CD4-positive, alpha-beta T cell treated with Interleukin-21 for 1 hour (primary cell): ENCODE measurements around the gene GPATCH2L.

Source experiments
- DNase-seq: peaks from one replicate; pipeline ENCODE4 v3.0.0-alpha.2; 2020

The GPATCH2L gene

DNA sequence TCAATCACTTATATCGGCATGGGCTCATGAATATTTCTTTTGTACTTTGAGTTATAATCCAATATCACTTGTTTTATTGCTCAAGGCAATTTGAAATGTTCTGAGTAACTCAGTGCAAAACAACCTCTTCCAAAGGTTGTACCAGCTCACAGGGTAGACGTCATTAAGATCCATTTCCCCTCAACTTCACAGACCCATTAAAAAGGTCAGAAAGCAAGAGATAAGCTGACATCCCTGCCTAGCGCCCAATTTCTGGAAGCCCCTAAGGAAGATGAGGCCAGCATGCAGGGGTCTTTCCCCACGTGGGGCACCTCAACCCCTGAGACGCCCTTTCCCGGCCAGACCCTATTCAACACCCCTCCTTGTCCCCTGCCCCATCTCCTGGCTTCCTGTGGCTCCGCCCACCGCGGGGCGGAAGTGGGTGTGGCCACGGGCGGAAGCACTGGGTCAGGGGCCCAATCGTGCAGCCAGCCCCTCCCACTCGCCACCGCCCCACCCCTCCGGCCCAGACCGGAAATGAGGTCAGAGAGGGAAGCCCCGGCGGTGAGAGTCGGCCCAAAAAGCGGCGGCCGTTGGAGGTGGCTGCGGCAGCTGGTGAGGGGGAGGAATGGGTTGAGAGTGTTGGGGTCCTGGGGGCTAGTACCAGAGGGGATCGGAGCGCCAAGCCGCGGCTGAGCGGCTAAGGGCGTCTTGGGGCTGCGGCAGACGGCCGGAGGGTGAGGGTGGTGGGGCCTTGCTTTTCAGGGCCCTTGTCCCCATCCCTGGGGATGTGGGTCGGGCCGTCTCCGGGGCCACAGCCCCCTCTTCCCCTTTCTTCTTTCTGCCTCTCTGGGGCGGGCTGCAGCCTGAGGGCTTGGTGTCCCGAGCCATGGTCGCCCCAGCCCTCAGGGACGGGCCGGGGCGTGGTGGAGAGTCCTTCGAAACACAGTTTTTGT is at the start of gene GPATCH2L:
TSS of gene GPATCH2L (plus strand) at position 525 of the 935 bp plus-strand sequence. CDS start 2,442 bp downstream, outside the sequence.
- peak; percentile 98 for DNase-seq

DNA sequence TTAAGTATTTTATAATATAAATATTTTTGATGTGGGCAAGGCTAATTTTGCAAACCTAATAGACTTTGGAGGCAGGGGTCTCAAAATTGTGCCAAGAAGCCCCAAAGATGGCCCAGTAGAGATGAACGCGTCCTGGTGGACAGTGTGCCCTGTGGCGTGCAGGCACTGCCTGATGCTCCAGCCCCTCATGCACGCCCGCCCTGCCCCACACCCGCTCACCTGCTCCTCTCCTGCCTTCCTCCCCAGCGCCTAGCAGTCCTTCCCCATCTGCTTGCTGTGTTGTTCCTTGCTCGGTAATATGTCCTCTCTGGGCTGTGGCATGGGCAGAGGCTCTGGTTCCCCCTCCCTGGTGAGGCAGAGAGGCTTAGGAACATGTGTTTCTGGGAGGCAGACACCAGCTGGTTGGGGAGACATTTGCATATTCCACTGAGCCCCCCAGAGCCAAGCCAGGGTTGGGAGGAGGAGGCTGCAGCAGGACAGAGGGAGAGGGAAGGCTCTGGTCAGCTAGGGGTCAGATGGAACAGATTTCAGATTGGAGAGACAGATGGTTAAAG is 46.8 kb upstream of the GPATCH2L start:
- no peak for DNase-seq

DNA sequence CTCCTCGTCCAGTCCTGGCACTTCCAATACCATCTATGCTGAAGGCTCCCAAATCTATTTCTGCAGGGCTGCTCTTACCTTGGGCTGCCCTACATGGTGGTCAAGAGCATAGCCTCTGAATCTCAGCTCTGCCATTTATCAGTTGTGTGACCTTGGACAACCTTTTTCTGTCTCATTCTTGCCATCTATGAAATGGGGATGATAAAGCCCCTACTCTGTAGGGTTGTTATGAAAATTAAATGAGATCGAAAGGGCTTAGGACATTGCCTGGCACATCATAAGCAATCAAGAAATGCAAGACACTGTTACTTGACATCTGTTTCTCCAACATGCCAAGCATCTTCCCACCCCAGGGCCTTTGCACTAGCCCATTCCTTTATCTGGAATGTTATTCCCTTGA is 45.5 kb upstream of the GPATCH2L start:
- no peak for DNase-seq

DNA sequence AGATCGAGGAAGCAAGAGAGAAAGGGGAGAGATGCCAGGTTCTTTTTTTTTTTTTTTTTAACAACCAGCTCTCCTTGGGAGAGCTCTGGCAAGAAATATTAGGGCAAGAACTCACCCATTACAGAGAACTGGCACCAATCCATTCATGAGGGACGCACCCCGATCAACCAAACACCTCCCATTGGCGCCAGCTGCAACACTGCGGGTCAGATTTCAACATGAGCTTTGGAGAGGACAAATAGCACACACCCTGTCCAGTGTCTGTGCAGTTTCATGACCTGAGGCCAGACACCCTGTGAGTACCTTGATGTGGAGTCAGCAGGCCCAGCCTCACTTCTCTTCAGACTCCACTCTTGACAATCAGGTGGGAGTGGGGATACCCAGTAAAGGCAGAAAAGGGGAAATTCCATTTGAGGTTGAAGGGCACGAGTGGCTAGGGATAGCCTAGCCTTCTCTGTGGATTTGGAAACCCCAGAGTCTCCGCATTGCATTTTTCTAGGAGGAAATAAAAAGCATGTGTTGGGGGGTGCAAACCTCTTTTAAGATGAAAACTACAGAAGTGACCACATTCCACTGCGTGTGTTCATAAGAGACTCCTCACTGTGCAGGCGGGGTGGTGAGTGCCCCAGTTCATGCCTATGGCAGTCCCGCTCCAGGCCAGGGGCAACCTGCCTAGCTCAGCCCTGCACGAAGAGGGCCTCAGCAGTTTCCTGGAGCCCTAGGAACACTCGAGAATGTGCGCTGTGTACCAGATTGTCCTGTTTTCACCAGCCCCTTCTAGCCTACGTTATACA is 42.4 kb upstream of the GPATCH2L start:
- no peak for DNase-seq

GRCh38 chr14:76112889-76113624 is 38.7 kb upstream of the GPATCH2L start:
- no peak for DNase-seq

- DNase-seq: no peak
Measured at GRCh38 chr14:76113691-76114090, 38.0 kb upstream of the GPATCH2L start.

GRCh38 chr14:76115010-76115422 is 36.7 kb upstream of the GPATCH2L start:
- no peak for DNase-seq

DNA sequence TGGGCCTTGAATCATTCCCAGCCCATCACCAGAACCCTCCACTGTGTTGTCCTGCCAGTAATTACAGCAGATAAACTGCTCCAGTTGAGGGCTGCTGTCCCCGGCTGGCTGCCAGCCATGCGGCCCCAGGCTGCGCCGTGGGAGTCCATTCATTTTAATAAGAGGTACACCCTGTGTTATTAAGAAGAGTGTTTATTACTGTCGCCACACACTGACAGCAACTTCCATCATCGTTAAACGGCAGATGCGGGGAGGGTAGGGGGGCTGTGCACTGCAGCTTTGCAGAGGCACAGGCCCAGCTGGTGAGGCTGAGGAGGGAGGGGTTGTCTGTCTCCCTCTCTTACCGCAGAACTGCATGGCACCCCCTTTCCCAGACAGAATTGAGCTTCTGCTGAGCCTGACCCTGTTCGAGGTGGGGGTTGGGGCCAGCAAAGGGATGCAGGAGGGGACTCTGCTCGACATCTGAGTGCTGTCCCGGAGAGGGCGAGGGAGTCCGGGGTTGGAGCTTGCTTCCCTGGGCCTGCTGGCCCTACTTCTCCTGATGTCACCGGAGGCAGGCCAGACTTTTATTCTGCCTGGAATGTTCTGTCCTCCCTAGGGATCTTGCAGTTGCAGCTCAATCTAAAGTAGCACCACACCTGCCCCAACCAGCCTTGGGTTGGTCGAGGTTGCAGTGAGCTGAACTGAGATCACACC is 33.8 kb upstream of the GPATCH2L start:
- no peak for DNase-seq

- DNase-seq: no peak
Measured at GRCh38 chr14:76118594-76118993, 33.1 kb upstream of the GPATCH2L start.

DNA sequence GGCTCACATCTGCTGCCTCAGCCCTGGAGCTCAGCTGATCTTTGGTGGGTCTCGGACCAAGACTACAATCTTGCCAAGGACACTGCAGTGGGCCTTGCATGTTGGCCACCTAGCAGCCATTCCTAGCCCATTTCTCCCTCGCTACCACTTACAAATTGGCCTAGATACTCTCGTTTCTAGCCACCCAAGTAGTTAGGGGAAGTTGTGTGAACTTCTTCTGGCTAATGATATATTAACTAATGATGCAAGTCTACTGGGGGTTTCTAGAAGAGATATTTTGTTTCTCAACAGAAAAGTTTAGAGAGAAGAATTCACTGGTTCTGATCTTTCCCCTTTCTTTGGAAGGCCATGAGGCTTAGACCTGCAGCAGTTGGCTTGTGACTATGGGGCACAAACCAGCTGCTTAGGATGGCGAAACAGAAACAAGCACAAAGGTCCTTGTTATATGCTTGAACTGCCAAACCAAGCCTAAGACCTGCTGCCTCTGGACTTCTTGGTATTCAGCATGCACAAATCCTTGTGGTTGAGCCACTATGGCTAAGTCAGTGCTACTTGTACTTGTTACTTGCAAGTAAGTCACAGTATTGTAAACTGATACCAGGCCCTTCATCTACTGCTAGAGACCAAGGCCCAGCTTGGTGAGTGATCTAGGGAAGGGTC is 30.5 kb upstream of the GPATCH2L start:
- DNase-seq: no peak

DNA sequence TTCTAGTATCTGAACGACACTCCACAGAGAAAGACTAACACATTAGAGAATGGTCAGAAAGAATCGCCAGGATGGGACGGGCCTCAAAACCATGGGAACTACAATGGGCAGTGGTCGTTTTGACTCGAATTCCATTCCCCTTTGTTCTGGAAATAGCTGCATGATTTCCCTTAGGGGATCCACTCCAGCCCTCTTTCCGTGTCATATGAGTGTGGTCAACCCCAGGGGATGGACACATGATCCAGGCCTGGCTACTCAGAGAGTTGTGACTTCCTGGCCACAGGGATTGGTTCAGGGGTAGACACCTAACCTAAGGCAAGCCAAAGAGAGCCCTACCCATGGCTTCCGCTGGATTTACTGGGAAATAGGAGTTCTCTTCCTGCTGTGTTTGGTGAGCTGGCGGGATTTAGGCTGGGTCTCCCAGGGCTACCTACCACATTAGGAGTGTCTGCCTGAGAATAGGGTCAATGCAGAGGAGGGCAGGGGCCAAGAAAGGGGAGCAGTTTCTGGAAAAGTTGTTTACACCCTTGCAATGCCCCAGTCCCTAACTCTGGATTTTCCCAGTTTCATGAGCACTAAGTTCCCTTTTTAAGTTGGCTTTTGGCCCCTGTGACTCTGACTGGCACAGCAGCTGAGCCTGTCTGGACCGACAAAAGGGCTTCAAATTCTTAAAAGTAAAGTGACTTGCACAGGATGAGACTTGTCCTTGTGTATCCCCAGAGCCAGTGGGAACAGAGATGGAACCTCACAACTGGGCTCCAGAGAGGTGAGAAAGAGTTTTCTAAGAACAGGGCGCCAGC is 28.1 kb upstream of the GPATCH2L start:
- DNase-seq: no peak

DNA sequence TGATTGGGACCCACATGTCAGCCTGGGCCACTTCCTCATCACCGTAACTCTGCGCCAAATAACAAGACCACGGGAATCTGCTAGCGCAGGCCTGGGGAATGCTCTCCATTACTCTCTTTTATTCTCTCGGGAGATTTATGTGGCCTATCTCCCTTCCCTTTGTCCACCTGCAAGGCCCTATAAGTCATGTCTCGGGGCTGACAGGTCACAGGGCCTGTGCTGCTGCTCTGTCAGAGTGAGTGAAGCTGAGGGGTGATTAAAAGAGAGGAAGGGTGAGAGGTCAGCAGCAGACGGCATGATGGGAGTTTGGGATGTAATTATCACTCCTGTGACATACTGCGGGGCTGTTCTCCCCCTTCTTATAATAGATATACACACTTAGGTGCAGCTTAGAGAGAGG is 26.2 kb upstream of the GPATCH2L start:
- DNase-seq: no peak

DNA sequence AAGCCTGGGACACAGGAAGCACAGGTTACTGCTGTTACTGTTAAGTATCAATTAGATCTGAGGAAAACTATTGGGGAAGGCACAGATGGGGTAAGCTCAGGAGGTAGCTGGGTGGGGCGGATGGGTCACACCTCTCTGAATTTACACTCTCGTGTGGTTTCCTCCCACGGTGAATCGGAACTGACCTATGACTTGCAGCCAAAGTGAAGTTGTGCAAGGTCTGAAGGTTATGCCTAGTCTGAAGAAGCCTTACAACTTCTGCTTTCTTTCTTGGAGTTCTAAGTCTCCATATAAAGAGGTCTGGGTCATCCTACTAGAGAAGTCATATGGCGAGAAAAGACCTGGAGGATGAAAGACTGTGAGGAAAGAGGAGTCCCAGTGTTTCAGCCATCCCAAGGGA is 25.6 kb upstream of the GPATCH2L start:
- DNase-seq: no peak

DNA sequence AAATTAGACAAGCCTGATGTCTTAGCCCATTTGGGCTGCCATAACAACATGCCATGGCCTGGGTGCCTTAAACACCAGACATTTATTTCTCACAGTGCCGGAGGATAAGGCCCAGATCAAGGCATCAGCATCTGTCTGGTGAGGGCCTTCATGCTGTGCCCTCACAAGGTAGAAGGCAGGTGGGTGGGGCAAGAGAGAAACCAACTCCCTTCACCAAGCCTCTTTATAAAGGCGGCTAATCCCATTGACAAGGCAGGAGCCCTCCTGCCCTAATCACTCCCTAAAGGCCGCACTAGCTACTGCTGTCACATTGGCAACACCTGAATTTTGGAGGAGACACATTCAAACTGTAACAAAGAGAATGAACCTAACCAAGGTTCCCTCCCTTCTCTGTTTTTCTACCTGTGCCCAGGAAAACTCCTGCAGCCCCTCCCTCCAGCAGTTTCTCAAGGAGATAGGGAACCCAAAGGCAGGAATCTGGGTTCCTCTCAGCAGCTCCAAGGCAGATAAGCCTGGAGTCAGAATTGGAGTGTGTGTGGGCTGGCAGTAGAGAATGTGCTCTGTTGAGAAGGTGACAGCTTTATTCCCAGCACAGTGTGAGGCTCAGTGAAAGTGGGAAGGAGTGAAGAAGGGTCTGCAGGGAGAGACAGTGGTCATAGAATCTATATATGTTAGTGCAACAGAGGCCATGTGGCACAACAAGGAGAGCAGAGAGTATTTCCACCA is 21.7 kb upstream of the GPATCH2L start:
- no peak for DNase-seq

- no peak for DNase-seq
Measured at GRCh38 chr14:76131071-76131965, 20.4 kb upstream of the GPATCH2L start.

DNA sequence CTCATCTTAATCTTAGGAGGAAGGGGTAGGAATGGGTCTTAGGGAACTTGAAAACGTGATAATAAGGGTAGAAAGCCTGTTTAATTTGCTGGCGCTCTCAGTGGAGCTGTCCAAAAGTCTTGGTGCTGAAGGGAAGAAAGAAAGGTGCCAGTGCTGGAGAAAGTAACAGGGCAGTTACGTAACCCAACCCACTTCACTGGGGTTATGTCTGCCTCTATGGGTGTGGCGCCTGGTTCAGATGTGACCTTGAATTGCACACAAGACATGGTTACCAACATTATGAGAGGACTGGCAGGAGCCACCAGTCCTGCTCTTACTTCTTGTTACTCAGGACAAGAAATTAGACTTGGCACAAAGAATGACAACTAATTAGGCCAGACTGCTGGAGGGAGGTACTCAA is 18.6 kb upstream of the GPATCH2L start:
- DNase-seq: no peak

- DNase-seq: no peak
Measured at GRCh38 chr14:76134231-76134630, 17.5 kb upstream of the GPATCH2L start.

DNA sequence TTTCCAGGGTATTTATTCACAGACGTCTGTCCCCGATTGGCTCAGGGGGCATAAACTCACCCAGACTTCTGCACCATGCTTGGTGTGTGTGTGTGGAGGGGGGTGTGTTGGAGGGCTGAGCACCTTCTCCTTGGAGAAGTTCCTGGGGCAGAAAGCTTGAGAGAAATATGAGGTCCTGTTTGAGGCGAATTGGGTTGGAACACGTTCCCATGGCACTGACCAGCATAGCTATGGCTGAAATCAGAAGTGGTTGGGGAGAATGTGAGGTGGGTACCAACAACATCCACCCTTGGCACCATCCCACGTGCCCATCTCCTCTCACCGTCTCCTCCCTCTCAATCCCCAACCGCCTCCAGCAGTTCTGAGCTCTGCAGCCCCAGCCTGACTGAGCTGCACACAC is 16.0 kb upstream of the GPATCH2L start:
- DNase-seq: no peak
